Activated naive CD4-positive, alpha-beta T cell treated with anti-CD3 and anti-CD28 coated beads, Interleukin-2, amount 10 ng/mL, durations not matched to agents 7 days and 5 days (primary cell): ENCODE data around the gene SLC2A2.
"Not testable (repeated sequence)": the region's sequence is repeated elsewhere in the genome, so short reads cannot be mapped to it uniquely, and the experiment has no call there.

Experiments
- CTCF ChIA-PET: fragments of 350-600 bp; sonication (Branson Sonifier 250); formaldehyde crosslinking; loops from one replicate; lab custom pipeline; 2021; ENCODE audit warnings: antibody characterized with exemption; lab: Charles Lee
- DNase-seq: peaks from one replicate; pipeline ENCODE4 v3.0.0-alpha.2; 2020
- H3K27ac Mint-ChIP-seq: one replicate; pipeline ENCODE4 v1.8.0; 2021; ENCODE audit warnings: mild to moderate bottlenecking, moderate library complexity, mixed read lengths
- H3K27me3 Mint-ChIP-seq: one replicate; pipeline ENCODE4 v1.8.0; 2021; ENCODE audit warnings: mild to moderate bottlenecking, mixed read lengths
- H3K36me3 Mint-ChIP-seq: one replicate; pipeline ENCODE4 v1.8.0; 2021; ENCODE audit warnings: mixed read lengths
- H3K4me1 Mint-ChIP-seq: one replicate; pipeline ENCODE4 v1.8.0; 2021; ENCODE audit warnings: mixed read lengths
- H3K4me3 Mint-ChIP-seq: one replicate; pipeline ENCODE4 v1.8.0; 2021; ENCODE audit warnings: mild to moderate bottlenecking, moderate library complexity, mixed read lengths
- H3K9me3 Mint-ChIP-seq: one replicate; pipeline ENCODE4 v1.8.0; 2021; ENCODE audit warnings: mixed read lengths

The SLC2A2 gene

DNA sequence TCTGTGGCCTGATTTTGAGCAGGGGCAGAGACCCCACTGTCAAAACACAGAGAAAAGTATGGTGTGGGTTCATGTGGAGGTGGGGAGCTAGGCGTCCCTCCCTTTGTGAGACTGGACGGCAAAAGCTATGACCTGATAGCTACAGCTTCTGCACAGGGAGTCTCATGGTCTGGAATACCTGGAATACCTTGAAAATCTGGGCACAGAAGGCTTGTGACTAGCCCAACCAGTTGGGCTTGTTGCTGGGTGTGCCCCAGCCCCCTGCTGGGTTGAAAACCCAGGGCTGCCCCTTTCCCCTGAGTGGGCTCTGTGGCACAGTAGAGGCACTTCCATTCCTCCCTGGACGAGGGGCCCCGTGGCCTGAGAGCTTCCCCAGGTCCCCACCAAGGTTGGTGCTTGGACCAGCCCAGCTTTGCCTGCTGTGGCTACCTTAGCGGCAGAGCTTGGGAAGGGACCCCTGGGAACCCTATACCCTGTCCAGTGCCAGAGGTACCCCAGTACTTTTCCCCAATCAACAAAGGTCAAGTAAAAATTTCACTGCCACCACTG is 37.3 kb downstream of the SLC2A2 start:
- no peaks in the 10 kb centered on the region for H3K4me1 Mint-ChIP-seq
- no peaks in the 10 kb centered on the region for H3K36me3 Mint-ChIP-seq
- CTCF ChIA-PET: no interaction called here
- no peak overlapping the region for H3K27ac Mint-ChIP-seq
- no peak overlapping the region for H3K4me3 Mint-ChIP-seq
- H3K27me3 Mint-ChIP-seq: peaks cover 25% of the 10 kb centered on the region
- no peaks in the 10 kb centered on the region for H3K9me3 Mint-ChIP-seq
- no peak for DNase-seq

DNA sequence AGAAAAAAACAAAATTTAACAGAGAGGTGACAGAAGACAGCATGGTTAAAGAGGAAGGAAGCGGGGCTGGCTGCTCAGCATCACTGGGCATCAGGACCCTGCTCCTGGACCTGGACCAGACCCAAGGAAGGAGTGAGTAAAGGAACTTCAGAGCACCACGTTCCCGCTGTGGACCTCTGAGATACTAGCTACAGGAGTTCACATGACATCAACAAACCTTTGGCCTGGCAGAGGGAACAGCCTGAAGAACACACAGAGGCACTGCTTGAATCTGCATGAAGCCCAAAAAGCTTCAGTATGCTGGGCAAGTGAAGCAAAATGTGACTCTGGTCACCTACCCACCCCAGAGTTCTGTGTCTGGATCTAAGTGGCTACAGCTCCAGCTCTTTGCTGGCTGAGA is 38.1 kb downstream of the SLC2A2 start:
- CTCF ChIA-PET: no interaction called here
- no peak for DNase-seq
- H3K27me3 Mint-ChIP-seq: peaks cover 25% of the 10 kb centered on the region
- H3K36me3 Mint-ChIP-seq: no peaks in the 10 kb centered on the region
- H3K4me1 Mint-ChIP-seq: no peaks in the 10 kb centered on the region
- no peak overlapping the region for H3K4me3 Mint-ChIP-seq
- H3K27ac Mint-ChIP-seq: no peak overlapping the region
- H3K9me3 Mint-ChIP-seq: no peaks in the 10 kb centered on the region

DNA sequence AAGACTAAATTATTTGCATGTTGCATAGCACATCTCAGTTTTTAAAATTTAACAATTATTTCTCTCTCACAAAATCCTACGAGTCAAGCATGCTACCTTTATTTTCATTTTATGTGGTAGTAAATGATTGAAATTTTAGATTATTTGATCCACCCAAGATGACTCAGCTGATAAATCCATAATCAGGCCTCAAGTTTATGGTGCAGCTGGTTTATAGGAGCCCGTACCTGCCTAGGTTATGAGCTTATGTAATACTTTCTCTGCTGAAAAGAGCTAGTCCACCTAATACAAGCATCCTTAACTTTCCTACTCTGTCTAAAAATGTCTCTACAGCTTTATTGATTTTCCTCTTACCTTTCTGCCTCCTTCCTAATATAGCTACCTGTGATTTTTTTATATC is 41.2 kb downstream of the SLC2A2 start:
- no peak overlapping the region for H3K4me3 Mint-ChIP-seq
- no peaks in the 10 kb centered on the region for H3K9me3 Mint-ChIP-seq
- H3K27me3 Mint-ChIP-seq: peaks cover 16% of the 10 kb centered on the region
- H3K4me1 Mint-ChIP-seq: no peaks in the 10 kb centered on the region
- H3K27ac Mint-ChIP-seq: no peak overlapping the region
- no peaks in the 10 kb centered on the region for H3K36me3 Mint-ChIP-seq
- DNase-seq: no peak
- CTCF ChIA-PET: no interaction called here

DNA sequence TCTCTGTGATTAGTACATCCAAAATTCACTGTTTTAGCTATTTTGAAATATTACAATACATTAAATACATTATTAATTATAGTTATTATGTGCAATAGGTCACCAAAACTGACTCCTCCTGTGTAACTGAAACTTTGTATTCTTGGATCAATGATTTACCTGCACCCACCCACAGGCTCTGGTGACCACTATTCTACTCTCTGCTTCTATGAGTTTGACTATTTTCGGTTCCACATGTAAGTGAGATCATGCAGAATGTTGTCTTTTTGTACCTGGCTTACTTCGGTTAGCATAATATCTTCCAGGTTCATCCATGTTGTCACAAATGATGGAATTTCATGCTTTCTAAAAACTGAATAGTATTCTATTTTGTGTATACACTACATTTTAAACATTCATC is 43.8 kb downstream of the SLC2A2 start:
- Mint-ChIP-seq H3K4me1 (no peaks in the 10 kb centered on the region), H3K27me3 (no peaks in the 10 kb centered on the region), H3K27ac (no peak overlapping the region), H3K9me3 (no peaks in the 10 kb centered on the region), H3K36me3 (no peaks in the 10 kb centered on the region), H3K4me3 (no peak overlapping the region)
- CTCF ChIA-PET: no interaction called here
- no peak for DNase-seq

DNA sequence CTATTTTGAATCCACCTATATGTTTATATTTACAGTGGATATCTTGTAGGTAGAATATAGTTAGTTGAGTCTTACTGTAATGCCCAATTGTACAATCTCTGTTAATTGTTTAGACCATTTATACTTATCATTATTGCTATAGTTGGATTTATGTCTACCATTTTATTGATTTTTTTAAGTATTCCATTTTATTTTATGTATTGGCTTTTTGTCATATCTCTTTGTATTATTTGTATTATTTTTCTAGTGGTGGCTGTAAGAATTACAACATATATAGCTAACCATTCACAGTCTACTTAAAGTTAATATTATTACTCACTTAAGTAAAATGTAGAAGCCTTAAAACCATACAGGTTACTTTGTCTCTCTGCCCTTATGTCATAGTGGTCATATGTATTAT is 46.1 kb downstream of the SLC2A2 start:
- no peaks in the 10 kb centered on the region for H3K36me3 Mint-ChIP-seq
- CTCF ChIA-PET: no interaction called here
- no peaks in the 10 kb centered on the region for H3K9me3 Mint-ChIP-seq
- no peak for DNase-seq
- H3K27ac Mint-ChIP-seq: no peak overlapping the region
- no peaks in the 10 kb centered on the region for H3K4me1 Mint-ChIP-seq
- no peaks in the 10 kb centered on the region for H3K27me3 Mint-ChIP-seq
- no peak overlapping the region for H3K4me3 Mint-ChIP-seq

DNA sequence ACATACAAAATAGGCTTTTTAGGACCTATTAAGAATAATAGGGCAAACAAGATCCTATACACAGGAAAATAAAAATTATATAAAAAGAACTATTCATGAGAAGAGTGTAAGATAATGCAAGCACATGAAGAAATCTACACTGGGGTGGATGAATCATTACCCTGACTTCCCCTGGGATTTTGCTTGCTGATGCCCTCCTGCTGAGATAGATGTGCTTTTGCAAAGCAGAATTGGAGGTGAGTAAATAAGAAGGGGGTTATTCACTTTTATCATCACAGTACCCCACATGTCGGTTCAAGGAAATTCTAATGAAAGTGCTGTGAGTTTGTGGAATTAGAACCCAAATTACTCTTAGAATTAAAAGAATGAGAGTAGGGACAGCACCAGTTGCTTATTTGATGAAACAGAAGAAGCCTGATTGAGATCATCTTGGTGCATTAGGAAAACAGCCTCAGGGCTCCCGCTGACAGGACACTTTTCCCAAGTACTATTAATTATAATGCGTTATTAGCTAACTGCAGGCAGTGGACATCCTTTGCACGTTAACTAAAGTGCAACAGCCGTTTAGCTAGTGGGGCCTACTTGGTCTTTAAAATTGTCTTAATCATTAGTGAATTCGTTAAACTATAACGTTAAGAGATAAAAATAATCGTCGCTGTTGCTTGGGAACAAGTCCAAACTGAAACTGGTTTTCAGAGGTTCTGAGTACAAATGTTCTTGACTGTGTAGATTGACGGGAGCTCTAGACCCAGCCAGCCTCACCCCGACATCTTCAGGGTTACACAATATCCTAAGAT is 48.4 kb downstream of the SLC2A2 start:
- H3K4me1 Mint-ChIP-seq: no peaks in the 10 kb centered on the region
- H3K9me3 Mint-ChIP-seq: no peaks in the 10 kb centered on the region
- CTCF ChIA-PET: no interaction called here
- H3K4me3 Mint-ChIP-seq: no peak overlapping the region
- no peaks in the 10 kb centered on the region for H3K36me3 Mint-ChIP-seq
- H3K27me3 Mint-ChIP-seq: no peaks in the 10 kb centered on the region
- no peak for DNase-seq
- no peak overlapping the region for H3K27ac Mint-ChIP-seq

DNA sequence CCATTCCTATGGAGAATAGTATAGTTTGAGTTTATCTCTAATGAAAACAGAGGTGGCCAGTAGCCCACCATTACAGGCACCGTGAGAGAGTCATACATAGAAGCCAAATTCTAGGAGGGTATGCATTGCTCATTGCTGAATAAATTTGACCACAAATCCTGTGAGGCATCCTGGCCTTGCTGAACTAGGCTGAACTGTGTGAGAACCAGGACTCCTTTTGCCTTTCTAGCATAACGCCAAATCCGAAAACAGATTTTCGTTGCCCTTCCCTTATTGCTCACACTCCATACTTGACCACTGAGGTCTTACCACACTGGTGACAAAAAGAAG is 50.4 kb downstream of the SLC2A2 start:
- Mint-ChIP-seq H3K9me3 (no peaks in the 10 kb centered on the region), H3K27me3 (no peaks in the 10 kb centered on the region), H3K4me3 (no peak overlapping the region), H3K36me3 (no peaks in the 10 kb centered on the region), H3K27ac (no peak overlapping the region), H3K4me1 (no peaks in the 10 kb centered on the region)
- no peak for DNase-seq
- CTCF ChIA-PET: no interaction called here

DNA sequence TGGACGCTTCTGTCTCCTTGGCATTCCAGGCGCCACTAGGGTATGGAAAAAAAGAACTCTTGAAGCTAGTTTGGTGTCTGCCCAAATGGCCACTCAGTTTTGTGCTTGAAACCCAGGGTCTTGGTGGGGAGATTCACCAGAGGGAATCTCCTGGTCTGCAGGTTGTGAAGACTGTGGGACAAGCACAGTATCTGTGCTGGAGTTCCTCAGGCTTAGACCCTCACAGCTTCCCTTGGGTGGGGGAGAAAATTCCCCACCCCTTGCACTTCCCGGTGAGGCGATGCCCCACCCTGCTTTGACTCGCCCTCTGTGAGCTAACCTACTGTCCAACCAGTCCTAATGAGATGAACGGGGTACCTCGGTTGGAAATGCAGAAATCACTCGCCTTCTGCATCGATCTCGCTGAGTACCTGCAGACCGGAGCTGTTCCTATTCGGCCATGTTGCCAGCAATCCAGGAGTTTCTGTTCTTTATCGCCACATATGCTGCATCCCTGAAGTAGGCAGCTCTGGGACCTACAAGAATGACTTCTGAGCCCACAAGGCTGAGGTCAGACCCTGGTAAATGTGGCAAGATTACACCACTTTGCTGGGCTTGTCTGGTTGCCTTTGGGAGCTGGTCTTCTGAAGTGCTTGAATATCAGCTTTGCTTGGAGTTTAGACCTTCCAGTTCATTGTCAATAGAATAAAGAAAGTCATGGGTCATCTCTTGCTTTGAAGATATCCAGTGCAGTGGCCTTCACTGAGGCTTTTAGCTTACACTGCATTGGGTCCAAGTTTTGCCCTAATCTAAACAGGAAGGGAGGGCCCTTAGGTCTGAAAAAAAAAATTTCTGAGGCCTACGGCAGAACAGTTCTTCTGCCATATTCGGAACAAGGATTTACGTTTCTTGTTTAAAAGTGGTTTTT is 51.0 kb downstream of the SLC2A2 start:
- Mint-ChIP-seq H3K4me1 (no peaks in the 10 kb centered on the region), H3K27ac (no peak overlapping the region), H3K27me3 (no peaks in the 10 kb centered on the region), H3K4me3 (no peak overlapping the region), H3K9me3 (no peaks in the 10 kb centered on the region), H3K36me3 (no peaks in the 10 kb centered on the region)
- CTCF ChIA-PET: interaction anchor here (0.8 kb wide), 1 partner anchor 14 kb away, joined by 3 read pairs; no protein-coding TSS in a partner anchor
- DNase-seq: no peak

DNA sequence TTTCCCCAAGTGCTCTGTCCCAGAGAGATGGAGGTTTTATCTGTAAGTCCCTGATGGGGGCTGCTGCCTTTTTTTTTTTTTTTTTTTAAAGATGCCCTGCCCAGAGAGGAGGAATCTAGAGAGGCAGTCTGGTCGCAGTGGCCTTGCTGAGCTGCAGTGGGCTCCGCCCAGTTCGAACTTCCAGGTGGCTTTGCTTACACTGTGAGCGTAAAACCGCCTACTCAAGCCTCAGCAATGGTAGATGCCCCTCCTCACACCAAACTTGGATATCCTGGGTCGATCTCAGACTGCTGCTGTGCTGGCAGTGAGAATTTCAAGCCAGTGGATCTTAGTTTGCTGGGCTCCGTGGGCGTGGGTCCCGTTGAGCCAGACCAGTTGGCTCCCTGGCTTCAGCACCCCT is 51.6 kb downstream of the SLC2A2 start:
- DNase-seq: no peak
- no peaks in the 10 kb centered on the region for H3K36me3 Mint-ChIP-seq
- no peak overlapping the region for H3K27ac Mint-ChIP-seq
- H3K4me1 Mint-ChIP-seq: no peaks in the 10 kb centered on the region
- no peaks in the 10 kb centered on the region for H3K27me3 Mint-ChIP-seq
- peaks cover 2% of the 10 kb centered on the region for H3K9me3 Mint-ChIP-seq
- H3K4me3 Mint-ChIP-seq: no peak overlapping the region
- CTCF ChIA-PET: interaction anchor here (0.8 kb wide), 1 partner anchor 13 kb away, joined by 3 read pairs; no protein-coding TSS in a partner anchor

DNA sequence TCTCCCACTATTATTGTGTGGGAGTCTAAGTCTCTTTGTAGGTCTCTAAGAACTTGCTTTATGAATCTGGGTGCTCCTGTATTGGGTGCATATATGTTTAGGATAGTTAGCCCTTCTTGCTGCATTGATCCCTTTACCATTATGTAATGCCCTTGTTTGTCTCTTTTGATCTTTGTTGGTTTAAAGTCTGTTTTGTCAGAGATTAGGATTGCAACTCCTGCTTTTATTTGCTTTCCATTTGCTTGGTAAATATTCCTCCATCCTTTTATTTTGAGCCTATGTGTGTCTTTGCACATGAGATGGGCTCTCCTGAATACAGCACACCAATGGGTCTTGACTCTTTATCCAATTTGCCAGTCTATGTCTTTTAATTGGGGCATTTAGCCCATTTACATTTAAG is 53.6 kb downstream of the SLC2A2 start:
- H3K4me1 Mint-ChIP-seq, CTCF ChIA-PET, H3K9me3 Mint-ChIP-seq, H3K27me3 Mint-ChIP-seq, H3K27ac Mint-ChIP-seq, DNase-seq, H3K36me3 Mint-ChIP-seq, H3K4me3 Mint-ChIP-seq: not testable (repeated sequence)

DNA sequence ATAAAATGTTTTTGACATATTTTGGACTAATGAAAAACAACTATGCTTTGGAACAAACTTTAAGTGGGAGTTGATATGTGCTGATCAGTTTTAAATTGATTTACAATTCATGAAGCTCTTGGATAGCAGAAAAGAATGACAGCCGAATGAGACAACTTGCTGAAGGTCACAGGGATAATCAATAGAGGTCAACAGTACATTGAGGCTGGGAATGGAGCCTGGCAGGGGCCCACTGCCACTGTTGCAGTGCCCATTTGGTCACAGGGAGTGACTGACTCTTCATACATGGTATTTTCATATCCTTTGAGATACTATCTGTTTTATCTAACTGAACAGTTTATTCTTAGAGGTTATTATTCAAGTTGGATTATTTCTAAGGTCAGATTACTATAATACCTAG is 59.4 kb downstream of the SLC2A2 start:
- Mint-ChIP-seq H3K27me3 (no peaks in the 10 kb centered on the region), H3K27ac (no peak overlapping the region), H3K4me1 (no peaks in the 10 kb centered on the region), H3K36me3 (no peaks in the 10 kb centered on the region), H3K4me3 (no peak overlapping the region), H3K9me3 (peaks cover 2% of the 10 kb centered on the region)
- no peak for DNase-seq
- CTCF ChIA-PET: no interaction called here

DNA sequence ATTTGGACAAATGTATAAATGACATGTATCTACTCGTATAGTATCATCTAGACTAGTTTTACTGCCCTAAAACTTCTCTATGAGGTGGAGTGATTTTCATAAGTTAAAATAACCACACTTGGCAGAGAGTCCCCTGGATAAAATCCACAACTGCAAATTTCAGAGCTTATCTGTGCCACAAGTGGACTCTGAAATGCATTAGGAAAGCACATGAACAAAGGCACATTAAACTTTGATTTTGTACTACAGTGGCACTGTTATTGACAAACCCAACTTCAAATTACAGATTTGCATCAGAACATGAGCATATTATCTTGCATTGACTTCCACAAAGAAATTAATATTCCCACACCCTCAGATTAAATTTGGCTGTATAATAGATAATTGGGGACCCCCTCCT is 60.0 kb downstream of the SLC2A2 start:
- no peaks in the 10 kb centered on the region for H3K27me3 Mint-ChIP-seq
- CTCF ChIA-PET: interaction anchor here (0.8 kb wide), 1 partner anchor 862 kb away, joined by 3 read pairs; no protein-coding TSS in a partner anchor
- no peak overlapping the region for H3K27ac Mint-ChIP-seq
- no peak overlapping the region for H3K4me3 Mint-ChIP-seq
- peaks cover 2% of the 10 kb centered on the region for H3K9me3 Mint-ChIP-seq
- no peaks in the 10 kb centered on the region for H3K4me1 Mint-ChIP-seq
- no peak for DNase-seq
- H3K36me3 Mint-ChIP-seq: no peaks in the 10 kb centered on the region

DNA sequence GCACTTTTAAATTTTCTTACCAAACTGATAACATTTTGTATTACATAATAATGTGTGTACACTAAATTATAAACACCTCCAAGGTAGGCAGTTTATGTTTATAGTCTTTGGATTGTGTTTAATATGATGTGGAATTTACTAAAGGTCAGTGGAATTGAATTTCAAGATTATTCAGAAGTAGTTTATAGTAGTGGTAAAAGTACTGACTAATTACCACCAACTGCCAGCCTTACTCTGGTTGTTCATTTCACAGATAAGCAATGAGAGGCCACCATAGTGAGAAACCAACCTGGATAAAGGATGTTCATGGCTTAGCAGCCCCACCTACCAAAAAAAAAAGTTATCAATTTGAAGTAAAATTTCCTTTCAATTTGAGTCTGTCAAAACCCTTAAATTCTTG is 64.1 kb downstream of the SLC2A2 start:
- Mint-ChIP-seq H3K27me3 (no peaks in the 10 kb centered on the region), H3K9me3 (no peaks in the 10 kb centered on the region), H3K36me3 (no peaks in the 10 kb centered on the region), H3K4me3 (no peak overlapping the region), H3K27ac (no peak overlapping the region), H3K4me1 (no peaks in the 10 kb centered on the region)
- CTCF ChIA-PET: interaction anchor here (0.8 to 2.6 kb wide), 4 partner anchors 52 to 810 kb away, joined by 3 to 26 read pairs (median 5); no protein-coding TSS in a partner anchor
- DNase-seq: no peak

DNA sequence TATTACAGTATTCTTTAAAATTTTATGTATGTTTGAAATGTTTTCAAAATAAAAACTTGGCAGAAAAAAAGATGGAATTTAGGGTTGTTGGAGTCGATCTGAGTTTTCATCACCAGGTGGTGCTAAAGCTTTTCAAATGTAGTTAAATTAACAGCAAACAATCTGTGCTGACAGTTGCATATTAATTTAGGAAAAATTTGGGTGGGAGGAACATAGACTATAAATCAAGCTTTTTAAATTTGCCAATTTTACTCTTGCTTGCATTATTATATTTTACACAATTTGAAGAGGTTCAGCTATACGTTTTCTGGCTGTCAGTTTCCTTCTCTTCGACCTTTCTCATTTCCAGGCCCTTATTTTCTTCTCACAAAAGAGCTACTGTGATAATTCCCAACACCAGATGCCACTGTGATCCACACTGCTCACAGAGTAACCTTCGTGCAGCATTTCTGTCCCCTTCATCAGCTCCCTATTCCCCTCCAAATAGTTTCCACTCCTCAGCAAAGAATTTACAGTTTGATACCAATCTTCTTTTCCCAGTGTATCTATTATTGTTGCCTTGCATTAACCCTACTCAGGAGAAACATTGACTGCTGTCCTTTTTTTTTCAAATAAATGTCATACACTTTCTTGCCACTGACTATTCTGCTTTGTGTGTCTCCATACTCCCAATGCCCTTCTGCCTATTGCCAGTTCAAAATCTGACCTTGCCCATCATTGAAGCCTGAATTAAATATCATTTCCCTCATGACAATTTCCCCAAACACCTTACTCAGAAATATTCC is 64.7 kb downstream of the SLC2A2 start:
- H3K4me3 Mint-ChIP-seq: no peak overlapping the region
- DNase-seq: no peak
- H3K27ac Mint-ChIP-seq: no peak overlapping the region
- no peaks in the 10 kb centered on the region for H3K36me3 Mint-ChIP-seq
- no peaks in the 10 kb centered on the region for H3K27me3 Mint-ChIP-seq
- H3K4me1 Mint-ChIP-seq: no peaks in the 10 kb centered on the region
- CTCF ChIA-PET: interaction anchor here (0.7 to 2.6 kb wide), 7 partner anchors 10 to 810 kb away, joined by 3 to 26 read pairs (median 3); no protein-coding TSS in a partner anchor
- no peaks in the 10 kb centered on the region for H3K9me3 Mint-ChIP-seq
